Head of caudate nucleus (tissue), 42 donors: ENCODE data around the gene CNKSR1.
"Not testable (repeated sequence)": the region's sequence is repeated elsewhere in the genome, so short reads cannot be mapped to it uniquely, and the experiment has no call there.

ENCODE experiments used
- DNase-seq, 42 donors: peaks; one replicate each; pipeline versions ENCODE4 v3.0.0 to v3.0.0-alpha.2; 2020 to 2021; ENCODE audit warnings: mixed read lengths in 7 of 42
- intact Hi-C: fragments of 100-400 bp; cut with DNase I; formaldehyde crosslinking; loops from one replicate; pipeline ENCODE4 v1.15.0; 2022

The CNKSR1 gene

DNA sequence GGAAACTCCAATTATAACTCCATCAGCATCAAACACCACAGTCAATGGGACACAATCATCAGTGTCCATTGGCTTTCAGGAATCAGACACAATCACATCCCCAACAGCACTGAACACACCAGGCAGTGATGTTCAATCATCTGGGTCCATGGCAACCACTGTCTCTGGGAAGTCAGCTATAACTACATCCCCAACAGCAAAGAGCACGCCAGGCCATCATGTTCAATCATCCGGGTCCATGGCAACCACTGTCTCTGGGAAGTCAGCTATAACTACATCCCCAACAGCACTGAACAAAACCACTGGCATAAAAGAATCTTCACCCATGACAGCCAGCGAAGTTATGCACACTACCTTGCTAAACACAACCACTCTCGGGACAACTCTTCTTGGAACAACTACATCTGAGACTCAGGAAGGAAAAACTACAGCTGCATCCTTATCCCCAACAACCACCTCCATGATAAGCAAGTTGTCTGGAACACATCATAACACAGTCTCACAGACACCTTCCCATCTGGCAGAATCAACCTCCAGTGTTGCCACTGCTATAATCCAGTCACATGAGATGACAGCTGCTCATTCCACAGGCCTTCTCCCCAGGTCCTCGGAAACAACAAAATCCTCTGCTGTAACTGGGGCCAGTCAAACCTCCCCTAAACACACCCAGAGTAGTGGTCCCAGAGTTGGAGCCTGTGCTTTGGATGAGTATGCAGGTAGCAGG is 33.0 kb downstream of the CNKSR1 start:
- intact Hi-C loops = no loop called here
- no peak for DNase-seq

DNA sequence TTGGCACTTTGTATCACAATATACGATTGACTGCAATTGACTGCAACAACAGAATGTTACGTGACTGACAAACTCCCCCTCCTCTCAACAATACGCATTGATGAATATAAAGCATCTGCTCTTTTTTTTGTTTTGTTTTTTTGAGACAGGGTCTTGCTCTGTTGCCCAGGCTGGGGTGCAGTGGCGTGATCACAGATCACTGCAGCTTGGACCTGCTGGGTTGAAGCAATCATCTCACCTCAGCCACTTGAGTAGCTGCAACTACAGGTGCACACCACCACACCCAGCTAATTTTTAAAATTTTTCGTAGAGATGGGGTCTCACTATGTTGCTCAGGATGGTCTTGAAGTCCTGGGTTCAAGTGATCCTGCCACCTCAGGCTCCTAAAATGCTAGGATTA is 35.4 kb downstream of the CNKSR1 start:
- DNase-seq = no peak
- intact Hi-C loops = no loop called here

DNA sequence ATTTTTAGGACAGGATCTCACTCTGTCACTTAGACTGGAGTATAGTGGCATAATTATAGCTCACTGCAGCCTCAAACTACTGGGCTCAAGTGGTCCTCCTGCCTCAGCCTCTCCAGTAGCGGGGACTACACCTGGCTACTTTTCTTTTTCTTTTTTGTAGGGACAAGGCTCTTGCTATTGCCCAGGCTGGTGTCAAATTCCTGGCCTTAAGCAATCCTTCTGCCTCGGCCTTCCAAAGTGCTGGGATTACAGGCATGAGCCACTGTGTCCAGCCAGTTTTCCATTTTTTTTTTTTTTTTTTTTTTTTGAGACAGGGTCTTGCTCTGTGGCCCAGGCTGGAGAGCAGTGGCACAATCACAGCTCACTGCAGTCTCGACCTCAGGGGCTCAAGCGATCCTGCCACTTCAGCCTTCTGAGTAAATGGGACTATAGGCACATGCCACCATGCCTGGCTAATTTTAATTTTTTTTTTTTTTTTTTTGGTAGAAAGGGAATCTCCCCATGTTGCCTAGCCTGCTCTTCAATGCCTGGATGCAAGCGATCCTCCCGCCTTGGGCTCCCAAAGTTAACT is 36.1 kb downstream of the CNKSR1 start:
- intact Hi-C loops = no loop called here
- DNase-seq = no peak

GRCh38 chr1:26215246-26215645 is 38.0 kb downstream of the CNKSR1 start:
- intact Hi-C loops = no loop called here
- no peak for DNase-seq

DNA sequence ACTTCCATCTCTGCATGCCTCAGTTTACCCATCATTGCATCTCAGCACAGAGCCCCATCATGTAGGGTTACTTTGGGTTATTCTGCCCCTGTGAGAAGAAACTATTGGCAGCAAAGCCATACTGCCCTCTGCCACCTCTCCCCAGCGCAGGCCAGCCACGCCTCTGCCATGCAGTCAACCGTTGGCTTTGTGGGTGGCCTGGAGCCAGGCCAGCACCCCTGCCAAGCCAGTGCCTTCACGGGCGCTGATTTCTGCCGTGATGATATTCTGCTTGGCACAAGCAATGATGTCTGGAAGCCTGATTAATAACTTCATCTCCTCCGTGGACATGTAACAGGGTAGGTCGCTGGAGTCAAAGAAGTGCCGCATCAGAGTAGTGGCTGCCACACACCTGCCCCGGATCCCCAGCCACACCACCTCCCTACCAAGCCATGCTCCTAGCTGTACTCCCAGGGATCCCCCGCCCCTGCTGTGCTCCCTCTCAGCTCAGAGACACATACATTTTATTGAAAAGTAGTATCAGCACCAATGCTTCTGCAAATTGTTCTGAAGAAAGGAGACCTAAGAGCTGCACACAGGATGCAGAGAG is 41.7 kb downstream of the CNKSR1 start:
- intact Hi-C loops = no loop called here
- DNase-seq = no peak

DNA sequence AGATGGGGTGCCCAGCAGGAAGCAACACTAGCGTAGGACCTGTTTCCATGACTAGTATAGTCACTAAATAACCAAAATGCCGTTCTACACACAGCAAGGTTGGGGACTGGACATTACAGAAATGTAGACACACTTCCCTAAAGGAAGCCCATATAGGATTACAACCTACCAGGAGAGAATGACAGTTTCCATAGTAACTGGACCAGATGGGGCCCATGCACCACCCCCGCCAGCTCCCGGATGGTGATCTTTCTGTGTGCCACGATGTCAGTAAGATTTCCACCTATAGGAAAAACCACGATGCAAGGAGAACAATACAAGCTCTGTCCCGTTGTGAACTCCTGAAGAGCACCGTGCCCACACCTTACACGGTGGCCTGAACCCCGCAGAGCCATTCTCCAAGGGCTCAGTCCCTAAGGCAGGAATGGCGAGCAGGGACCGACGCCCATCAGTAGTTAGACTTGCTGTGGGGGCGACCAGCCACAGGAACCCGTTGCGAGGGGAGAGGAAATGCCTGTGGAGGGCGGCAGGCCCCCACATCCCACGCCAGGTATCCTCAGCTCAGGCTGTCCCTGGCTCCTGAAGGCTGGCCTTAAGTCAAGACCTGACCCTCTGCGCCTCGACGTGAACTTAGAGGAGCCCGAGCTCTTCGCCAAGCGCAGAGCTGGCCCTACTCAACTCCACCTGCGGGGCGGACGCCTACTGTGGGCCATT is 43.1 kb downstream of the CNKSR1 start:
- DNase-seq = no peak
- intact Hi-C loops = no loop called here

GRCh38 chr1:26221094-26221493 is 43.8 kb downstream of the CNKSR1 start:
- intact Hi-C loops = no loop called here
- DNase-seq = peak in 2 of 42 donors; percentile 3 to 4

- DNase-seq = peak in 1 of 42 donors; percentile 7
- intact Hi-C loops = no loop called here
Observed at GRCh38 chr1:26224606-26225005, 47.3 kb downstream of the CNKSR1 start.

DNA sequence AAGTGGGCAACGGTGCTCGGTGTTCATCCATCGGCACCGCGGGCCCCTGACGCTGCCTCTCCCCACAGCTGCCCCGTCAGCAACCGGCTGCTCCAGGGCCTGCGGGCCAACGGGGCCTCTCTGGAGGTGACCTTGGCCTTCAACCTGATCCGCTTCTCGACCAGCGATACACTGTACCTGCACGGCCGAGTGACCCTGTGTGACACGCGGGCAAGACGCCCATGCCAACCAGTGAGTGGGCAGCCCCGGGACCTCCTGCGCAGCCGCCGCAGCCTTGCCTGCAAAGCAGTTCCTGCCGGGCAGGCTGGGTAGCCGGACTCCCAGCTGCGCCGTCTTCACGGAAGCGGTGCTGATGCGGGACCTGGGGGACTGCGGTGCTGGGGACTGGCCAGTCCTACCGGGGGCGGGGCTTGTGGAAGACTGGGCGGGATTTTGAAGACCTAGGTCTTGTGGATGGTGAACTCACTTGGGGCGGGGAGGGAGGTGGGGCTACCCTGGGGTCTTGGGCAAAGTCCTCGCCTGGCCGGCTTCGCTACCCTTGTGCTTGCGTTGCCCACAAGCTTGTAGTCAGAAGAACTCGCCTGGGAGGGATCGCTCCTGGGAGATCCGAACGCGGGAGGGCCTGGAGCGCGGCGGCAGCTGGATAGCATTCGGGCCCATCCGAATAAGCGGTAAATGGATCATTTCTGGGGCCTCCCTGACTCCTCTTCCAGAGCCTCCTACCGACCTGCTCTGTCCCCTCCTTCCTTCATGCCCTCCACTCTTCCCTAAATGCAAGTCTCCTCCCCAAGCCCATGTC is 47.9 kb downstream of the CNKSR1 start:
- DNase-seq = peak; percentile 35 to 84 (median 60)
- intact Hi-C loops = no loop called here

GRCh38 chr1:26230682-26231081 is 53.4 kb downstream of the CNKSR1 start:
- not testable (repeated sequence) for DNase-seq
- intact Hi-C loops = loop anchor here (5.0 kb wide), 2 partner anchors 47 to 63 kb away; partner anchors contain the start of genes C1orf232 and ZNF593

DNA sequence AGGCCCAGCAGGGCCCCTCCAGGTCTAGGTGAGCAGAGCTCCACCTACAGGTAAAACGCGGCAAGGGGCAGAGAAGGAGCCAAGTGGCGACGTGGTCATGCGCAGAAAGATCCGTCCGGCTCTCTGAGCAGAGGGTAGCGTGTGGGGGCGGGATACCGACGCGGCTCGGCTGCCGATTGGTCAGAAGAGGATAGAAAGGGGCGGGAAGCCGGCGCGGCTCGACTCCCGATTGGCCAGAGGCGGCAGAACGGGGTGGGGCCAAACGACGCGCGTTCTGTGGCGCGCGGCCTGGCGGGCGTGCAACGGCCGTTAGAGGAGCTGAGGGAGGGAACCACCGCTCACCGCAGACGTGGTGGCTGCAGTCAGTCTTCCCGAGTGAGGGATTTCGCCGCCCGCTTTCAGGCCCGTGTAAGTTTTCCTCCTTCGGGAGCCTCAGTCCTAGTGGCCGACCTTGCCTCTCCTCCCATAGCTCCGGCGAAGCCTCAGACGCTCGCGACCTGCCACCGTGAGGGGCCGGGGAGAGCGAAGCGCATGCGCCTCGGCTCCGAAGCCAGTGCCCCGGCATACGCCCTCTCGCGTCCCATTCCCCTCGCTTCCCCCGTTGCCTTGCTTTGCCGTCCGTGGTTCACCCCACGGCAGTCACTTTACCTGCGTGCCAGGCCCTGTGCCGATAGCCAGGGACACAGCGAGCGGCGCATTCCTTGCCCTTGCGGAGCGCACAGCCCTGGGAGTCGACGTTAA is 56.8 kb downstream of the CNKSR1 start, which contains the start of gene CEP85:
CEP85 (plus strand) TSS at position 298 of the 741 bp plus-strand sequence. CDS start 5,584 bp downstream, outside the sequence.
- DNase-seq = peak; percentile 97 to 100 (median 99)
- intact Hi-C loops = loop anchor here (5.0 kb wide), 2 partner anchors 43 to 67 kb away; partner anchors contain the start of genes C1orf232 and ZNF593

DNA sequence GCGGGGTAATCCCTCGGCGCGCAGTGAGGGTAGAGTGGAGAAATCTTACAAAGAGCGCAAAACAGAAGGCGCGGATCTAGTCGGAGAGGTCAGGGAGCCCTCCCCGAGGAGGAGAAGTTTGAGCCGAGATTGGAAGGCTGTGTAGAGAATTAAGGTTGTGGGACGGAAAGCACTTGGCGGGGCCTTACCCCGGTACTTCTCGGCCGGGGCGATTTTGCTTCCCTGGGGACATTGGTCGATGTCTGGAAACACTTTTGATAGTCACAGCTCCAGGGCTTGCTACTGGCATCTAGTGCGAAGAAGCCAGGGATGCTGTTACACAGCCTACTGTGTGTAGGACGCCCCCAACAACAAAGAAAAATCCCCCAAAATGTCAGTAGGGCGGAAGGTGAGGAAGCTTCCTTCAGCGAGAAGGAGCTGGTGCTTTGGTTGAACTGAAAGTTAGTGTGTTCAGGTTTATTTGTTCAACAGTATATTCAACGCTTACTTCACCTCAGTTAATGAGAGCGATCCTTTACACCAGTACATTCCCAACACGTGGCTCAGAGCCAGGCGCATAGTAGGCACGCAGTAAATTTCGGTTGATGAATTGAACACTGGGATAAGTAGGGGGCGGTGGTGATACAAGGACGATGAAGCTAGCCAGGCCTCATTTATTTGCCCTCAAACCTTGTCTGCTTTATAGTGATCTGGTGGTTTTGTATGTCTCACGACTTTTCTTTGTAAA is 57.5 kb downstream of the CNKSR1 start:
- peak in 12 of 42 donors; percentile 10 to 58 (median 22) for DNase-seq
- intact Hi-C loops = loop anchor here (5.0 kb wide), 2 partner anchors 42 to 68 kb away; partner anchors contain the start of genes C1orf232 and ZNF593

- peak in 3 of 42 donors; percentile 3 to 47 (median 10) for DNase-seq
- intact Hi-C loops = no loop called here
Observed at GRCh38 chr1:26237230-26237966, 60.1 kb downstream of the CNKSR1 start.
